Uterus (tissue), 2 donors: ENCODE measurements around the gene MYH14.

Experiments
- POLR2A ChIP-seq, 2 donors: fragments of 450-650 bp; IDR thresholded peaks; one replicate each; pipeline ENCODE4 v1.6.1; 2016; ENCODE audit warnings: antibody characterized with exemption in 2 of 2, mild to moderate bottlenecking in 1 of 2, moderate library complexity in 1 of 2
- TF ChIP-seq, protein P1 (sequence below), 4 experiments: fragments of 200-600 bp in 2 of 4; fragments of 450-650 bp in 2 of 4; sonication (generic) in 2 of 4; IDR thresholded peaks; one replicate each; pipeline ENCODE4 v1.5.1; 2016 to 2019; ENCODE audit warnings: antibody characterized with exemption in 4 of 4, mild to moderate bottlenecking in 2 of 4, moderate library complexity in 1 of 4

DNA sequence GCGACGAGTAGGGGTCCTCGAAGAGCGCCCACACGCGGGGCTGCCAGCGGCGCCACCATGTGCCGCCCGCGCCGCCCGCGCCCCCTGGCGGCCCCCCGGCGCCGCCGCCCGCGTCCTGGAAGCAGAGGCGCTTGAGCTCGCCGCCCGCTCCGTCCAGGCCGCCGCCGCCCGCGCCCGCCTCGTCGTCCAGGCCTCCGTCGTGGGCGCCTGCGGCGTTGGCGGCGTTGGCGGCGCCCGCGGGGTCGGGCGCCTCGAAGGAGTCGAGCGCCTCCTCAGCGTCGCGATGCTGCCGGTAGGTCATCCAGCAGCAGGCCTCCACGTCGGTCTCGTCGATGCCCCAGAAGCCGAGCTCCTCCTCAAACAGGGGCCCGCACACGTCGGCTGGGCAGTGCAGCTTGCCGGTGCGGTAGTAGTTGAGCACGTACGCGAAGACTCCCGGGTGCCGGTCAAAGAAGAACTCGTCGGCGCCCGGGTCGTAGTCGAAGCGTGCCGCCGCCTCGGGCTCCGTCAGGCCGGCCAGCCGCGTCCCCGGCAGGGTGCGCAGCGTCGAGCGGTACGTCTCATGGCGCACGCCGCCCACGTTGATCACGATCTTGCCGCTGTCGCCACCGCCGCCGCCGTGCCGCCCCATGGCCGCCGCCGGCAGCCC, 124.9 kb downstream of the MYH14 start:
- TF ChIP-seq POLR2A (IDR thresholded peaks at IDR 0.05): no peak
- TF ChIP-seq, protein P1, sequence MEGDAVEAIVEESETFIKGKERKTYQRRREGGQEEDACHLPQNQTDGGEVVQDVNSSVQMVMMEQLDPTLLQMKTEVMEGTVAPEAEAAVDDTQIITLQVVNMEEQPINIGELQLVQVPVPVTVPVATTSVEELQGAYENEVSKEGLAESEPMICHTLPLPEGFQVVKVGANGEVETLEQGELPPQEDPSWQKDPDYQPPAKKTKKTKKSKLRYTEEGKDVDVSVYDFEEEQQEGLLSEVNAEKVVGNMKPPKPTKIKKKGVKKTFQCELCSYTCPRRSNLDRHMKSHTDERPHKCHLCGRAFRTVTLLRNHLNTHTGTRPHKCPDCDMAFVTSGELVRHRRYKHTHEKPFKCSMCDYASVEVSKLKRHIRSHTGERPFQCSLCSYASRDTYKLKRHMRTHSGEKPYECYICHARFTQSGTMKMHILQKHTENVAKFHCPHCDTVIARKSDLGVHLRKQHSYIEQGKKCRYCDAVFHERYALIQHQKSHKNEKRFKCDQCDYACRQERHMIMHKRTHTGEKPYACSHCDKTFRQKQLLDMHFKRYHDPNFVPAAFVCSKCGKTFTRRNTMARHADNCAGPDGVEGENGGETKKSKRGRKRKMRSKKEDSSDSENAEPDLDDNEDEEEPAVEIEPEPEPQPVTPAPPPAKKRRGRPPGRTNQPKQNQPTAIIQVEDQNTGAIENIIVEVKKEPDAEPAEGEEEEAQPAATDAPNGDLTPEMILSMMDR (IDR thresholded peaks at IDR 0.05): peak in 1 of 4 experiments; percentile 15
